NCI-H510A (cell line): Measurements from ENCODE around the gene GJB5.

Experiments used
- DNase-seq: peaks from one replicate; lab custom pipeline; 2025; lab: John Stamatoyannopoulos, UW

The GJB5 gene

GRCh38 chr1:34794790-34795180 lies 39.9 kb downstream of the GJB5 start:
- DNase-seq = no peak

GRCh38 chr1:34795916-34796315 lies 41.1 kb downstream of the GJB5 start:
- DNase-seq = no peak

GRCh38 chr1:34796990-34797389 lies 42.1 kb downstream of the GJB5 start:
- DNase-seq = no peak

DNA sequence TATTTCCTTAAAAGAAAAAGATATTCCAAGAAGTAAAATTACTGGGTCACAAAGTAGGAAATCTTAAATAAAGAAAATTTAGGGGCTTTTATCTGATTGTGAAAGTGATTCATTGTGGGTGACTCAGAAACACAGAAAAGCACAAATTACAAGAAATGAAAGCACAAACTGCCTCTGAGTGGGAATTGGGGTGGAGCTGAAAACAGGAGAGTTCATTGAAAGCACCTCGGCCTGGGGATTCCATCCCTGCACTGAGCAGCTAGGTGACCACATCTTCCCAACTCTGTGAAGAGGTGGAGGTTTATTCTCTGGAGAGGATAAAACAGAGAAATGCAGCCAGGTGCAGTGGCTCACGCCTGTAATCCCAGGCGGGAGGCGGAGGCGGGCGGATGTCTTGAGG lies 45.4 kb downstream of the GJB5 start:
- DNase-seq = no peak

DNA sequence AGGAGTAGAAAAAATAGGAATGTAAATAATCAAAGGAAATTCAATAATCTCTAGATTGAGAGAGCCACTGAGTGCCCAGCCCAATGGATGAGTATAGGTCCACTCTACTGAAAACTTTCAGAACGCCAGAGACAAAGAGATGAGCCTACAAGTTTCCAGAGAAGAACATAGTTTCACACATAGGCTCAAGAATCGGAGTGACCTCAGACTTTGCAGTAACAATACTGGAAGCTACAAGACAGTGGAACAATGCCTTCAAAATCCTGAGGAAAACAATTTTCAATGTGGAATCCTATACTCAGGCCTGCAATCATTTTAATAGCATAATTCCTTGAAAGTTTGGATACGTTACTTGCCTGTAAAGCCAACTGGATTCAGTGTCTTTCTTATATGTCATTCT lies 48.9 kb downstream of the GJB5 start:
- DNase-seq = no peak

DNA sequence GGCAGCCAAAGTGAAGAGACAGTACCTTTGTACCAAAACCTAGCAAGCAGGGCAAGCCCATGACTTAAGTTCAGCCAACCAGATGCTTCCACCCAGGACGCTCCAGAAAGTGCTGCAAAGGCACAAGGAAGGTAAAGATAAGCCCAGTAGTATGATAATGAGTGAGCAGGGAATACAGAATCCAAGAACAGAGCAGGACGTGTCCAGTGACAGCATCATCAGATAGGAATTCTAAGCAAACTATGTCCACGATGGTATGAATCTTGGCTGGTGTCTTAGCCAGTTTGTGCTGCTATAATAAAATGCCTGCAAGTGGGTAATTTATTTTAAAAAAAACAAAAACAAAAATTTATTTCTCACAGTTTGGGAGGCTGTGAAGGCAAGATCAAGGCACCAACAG lies 51.5 kb downstream of the GJB5 start:
- DNase-seq = no peak
